ENCODE measurements around the gene USP2. TPM values are rescaled to one million over a fixed set of nuclear protein-coding genes. Genes with fewer than 3 reads are reported as not detected.

Gene USP2
- total RNA-seq, 1 experiment from 2014 or later: 5.7 TPM

GRCh38 chr11:119391275-119391674, 9.8 kb upstream of the USP2 start:
- no peak overlapping the region for H3T11ph ChIP-seq (ENCODE audit: low read length)
- no peaks in the 10 kb centered on the region for H3K23me2 ChIP-seq (ENCODE audit: insufficient read length, low read depth, low read length, poor library complexity, severe bottlenecking)
- H2AFZ ChIP-seq (ENCODE audit: low read length): no peak overlapping the region
- WGBS (ENCODE audit: extremely low coverage, insufficient read length, low lambda C conversion rate): no CpG with 5 or more reads among the region's 7 CpGs
- H3K23ac ChIP-seq (ENCODE audit: insufficient read length, low read depth, low read length): no peak overlapping the region
- Mint-ChIP-seq H3K9me3 (no peaks in the 10 kb centered on the region), H3K27me3 (ENCODE audit: low read depth) (no peaks in the 10 kb centered on the region; the same call in 1 of the 2 replicates), H3K4me1 (peaks cover 7 to 11% of the 10 kb centered on the region in 2 experiments), H3K36me3 (ENCODE audit: insufficient read depth in 1 of 3, low read depth in 3 of 3) (no peaks in the 10 kb centered on the region), H3K4me3 (no peak overlapping the region), H3K27ac (no peak overlapping the region)
- no peak overlapping the region for H3K14ac ChIP-seq (ENCODE audit: insufficient read depth, low read length)
- no peak overlapping the region for H2BK120ac ChIP-seq (ENCODE audit: low read depth, low read length, poor library complexity, severe bottlenecking)
- no peaks in the 10 kb centered on the region for H4K20me1 ChIP-seq (ENCODE audit: control insufficient read depth, insufficient read depth, insufficient read length)
- no peak overlapping the region for H4K8ac ChIP-seq (replicated peaks; ENCODE audit: insufficient read length, low read depth, low read length)
- H3K4ac ChIP-seq (ENCODE audit: low read depth, low read length): no peak overlapping the region
- no peak for TF ChIP-seq CTCF (conservative IDR thresholded peaks at IDR 0.05)
- no peak for DNase-seq
- no peak overlapping the region for H3K9ac ChIP-seq (ENCODE audit: extremely low read depth, insufficient read length, low read length)
- H3K9me3 ChIP-seq (ENCODE audit: control insufficient read depth, low read depth, low read length): no peaks in the 10 kb centered on the region
- no peak overlapping the region for H4K5ac ChIP-seq (ENCODE audit: insufficient read length, low read depth, low read length)
- no peak overlapping the region for H3K27ac ChIP-seq (ENCODE audit: insufficient read length, low read depth, low read length)
- no peak overlapping the region for H3K4me2 ChIP-seq (ENCODE audit: insufficient read depth, insufficient read length, low read length)
- H4K91ac ChIP-seq (ENCODE audit: insufficient read length, low read depth, low read length): no peak overlapping the region
- H3K79me1 ChIP-seq (ENCODE audit: insufficient read depth, low read depth, low read length, poor library complexity, severe bottlenecking): no peaks in the 10 kb centered on the region
- no peaks in the 10 kb centered on the region; the same call in 1 of the 2 replicates for H3K4me1 ChIP-seq (ENCODE audit: insufficient read depth, low read length)
- H2BK20ac ChIP-seq (ENCODE audit: low read depth, low read length, poor library complexity, severe bottlenecking): no peak overlapping the region
- H2BK12ac ChIP-seq (ENCODE audit: insufficient read length, low read depth, low read length): no peak overlapping the region
- H3K27me3 ChIP-seq (ENCODE audit: insufficient read depth, low read length): no peaks in the 10 kb centered on the region
- no peak overlapping the region for H2BK5ac ChIP-seq (ENCODE audit: insufficient read length, low read length)
- no peak overlapping the region for H3K18ac ChIP-seq (ENCODE audit: insufficient read length, low read depth, low read length)
- no peaks in the 10 kb centered on the region for H3K79me2 ChIP-seq (ENCODE audit: insufficient read depth, low read length)
- H2AK5ac ChIP-seq (ENCODE audit: insufficient read length, low read length): no peak overlapping the region
- no peak overlapping the region for H3K56ac ChIP-seq (ENCODE audit: insufficient read length, low read depth, low read length)
- H2BK15ac ChIP-seq (ENCODE audit: low read depth, low read length): no peak overlapping the region
